Naive B cell (primary cell): ENCODE measurements around the gene DDX49. TPM values are rescaled to one million over a fixed set of nuclear protein-coding genes. Genes with fewer than 3 reads are reported as not detected.
A peak's percentile ranks its signal among the peaks of the same experiment; 100 is the strongest.

Experiments used
- ATAC-seq, 2 donors: fragments of 150-1000 bp; cut with Tn5 transposase; 2 replicates each; pipeline ENCODE4 v1.10.0; 2021; ENCODE audit warnings: low read depth in 2 of 2, mild to moderate bottlenecking in 2 of 2, moderate library complexity in 2 of 2
- DNase-seq: peaks from one replicate; pipeline ENCODE4 v3.0.0; 2022
- H3K27ac Mint-ChIP-seq, 6 donors: one replicate each; pipeline ENCODE4 v1.8.0; 2020 to 2022; ENCODE audit warnings: mild to moderate bottlenecking in 6 of 6, mixed read lengths in 6 of 6, moderate library complexity in 5 of 6, inconsistent platforms in 2 of 6
- H3K27me3 Mint-ChIP-seq, 3 donors: one replicate each; pipeline ENCODE4 v1.8.0; 2021 to 2022; ENCODE audit warnings: mixed read lengths in 3 of 3, mild to moderate bottlenecking in 1 of 3
- H3K36me3 Mint-ChIP-seq, 2 donors: one replicate each; pipeline ENCODE4 v1.8.0; 2020 to 2022; ENCODE audit warnings: mixed read lengths in 2 of 2, inconsistent platforms in 1 of 2, mild to moderate bottlenecking in 1 of 2
- H3K4me1 Mint-ChIP-seq, 3 donors: one replicate each; pipeline ENCODE4 v1.8.0; 2020 to 2022; ENCODE audit warnings: mixed read lengths in 3 of 3, inconsistent platforms in 1 of 3, mild to moderate bottlenecking in 1 of 3, moderate library complexity in 1 of 3
- H3K4me3 Mint-ChIP-seq, 8 donors: one replicate each; pipeline ENCODE4 v1.8.0; 2020 to 2022; ENCODE audit warnings: mild to moderate bottlenecking in 8 of 8, mixed read lengths in 8 of 8, moderate library complexity in 8 of 8, inconsistent platforms in 2 of 8
- H3K9me3 Mint-ChIP-seq, 7 donors: one replicate each; pipeline ENCODE4 v1.8.0; 2020 to 2022; ENCODE audit warnings: mixed read lengths in 7 of 7, mild to moderate bottlenecking in 5 of 7, inconsistent platforms in 2 of 7, moderate library complexity in 1 of 7
- polyA plus RNA-seq, 6 donors: library from polyadenylated mRNA; unstranded; fragments of 300-500 nt; fragmentation: Illumina TruSeq; gene quantifications; one replicate each; pipeline ENCODE4 v1.2.3, GENCODE V29; 2021; ENCODE audit warnings: low read depth in 6 of 6

DDX49 gene
- polyA plus RNA-seq, 6 donors from 2014 or later, result 14.2 to 33.3 (median 24.5) TPM

DNA sequence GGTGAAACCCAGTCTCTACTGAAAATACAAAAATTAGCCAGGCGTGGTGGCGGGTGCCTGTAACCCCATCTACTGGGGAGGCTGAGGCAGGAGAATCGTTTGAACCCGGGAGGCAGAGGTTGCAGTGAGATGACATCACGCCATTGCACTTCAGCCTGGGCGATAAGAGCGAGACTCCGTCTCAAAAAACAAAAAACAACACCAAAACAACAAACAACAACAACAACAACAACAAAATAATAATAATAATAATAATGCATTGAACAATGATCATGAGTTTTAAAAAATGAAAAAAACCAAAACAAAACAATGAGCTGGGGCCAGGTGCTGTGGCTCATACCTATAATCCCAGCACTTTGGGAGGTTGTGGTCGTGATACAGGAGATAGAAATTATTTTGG is 44.6 kb downstream of the DDX49 start:
- Mint-ChIP-seq H3K4me1 (peaks cover 12 to 13% (median 12%) of the 10 kb centered on the region in 3 donors), H3K36me3 (no peaks in the 10 kb centered on the region), H3K4me3 (no peak overlapping the region), H3K9me3 (peaks cover 0 to 5% (median 3%) of the 10 kb centered on the region in 7 donors), H3K27me3 (peaks cover 9 to 47% (median 24%) of the 10 kb centered on the region in 3 donors), H3K27ac (no peak overlapping the region)
- DNase-seq (no peak), ATAC-seq (no peak)

DNA sequence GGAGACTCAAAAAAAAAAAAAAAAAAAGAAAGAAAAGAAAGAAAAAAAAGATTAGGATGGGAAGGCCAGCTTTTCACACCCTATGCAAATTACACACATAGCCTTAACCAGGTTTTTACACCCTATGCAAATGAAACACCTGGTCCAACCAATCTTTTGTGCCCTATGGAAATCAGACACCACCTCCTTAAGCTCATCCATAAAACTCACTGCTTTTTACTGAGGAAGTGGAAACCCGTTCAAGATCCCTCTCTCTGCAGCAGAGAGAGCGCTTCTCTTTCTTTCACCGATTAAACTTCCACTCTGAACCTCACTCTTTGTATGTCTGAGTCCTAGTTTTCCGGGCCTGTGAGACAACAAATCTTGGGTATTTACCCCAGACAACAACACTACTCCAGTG is 46.8 kb downstream of the DDX49 start:
- DNase-seq (no peak), ATAC-seq (no peak)
- H3K4me3 Mint-ChIP-seq, result no peak overlapping the region
- no peaks in the 10 kb centered on the region for H3K36me3 Mint-ChIP-seq
- H3K9me3 Mint-ChIP-seq, result peaks cover 0 to 5% (median 3%) of the 10 kb centered on the region in 7 donors
- peaks cover 10 to 11% (median 11%) of the 10 kb centered on the region in 3 donors for H3K4me1 Mint-ChIP-seq
- peaks cover 12 to 44% (median 22%) of the 10 kb centered on the region in 3 donors for H3K27me3 Mint-ChIP-seq
- H3K27ac Mint-ChIP-seq, result no peak overlapping the region

DNA sequence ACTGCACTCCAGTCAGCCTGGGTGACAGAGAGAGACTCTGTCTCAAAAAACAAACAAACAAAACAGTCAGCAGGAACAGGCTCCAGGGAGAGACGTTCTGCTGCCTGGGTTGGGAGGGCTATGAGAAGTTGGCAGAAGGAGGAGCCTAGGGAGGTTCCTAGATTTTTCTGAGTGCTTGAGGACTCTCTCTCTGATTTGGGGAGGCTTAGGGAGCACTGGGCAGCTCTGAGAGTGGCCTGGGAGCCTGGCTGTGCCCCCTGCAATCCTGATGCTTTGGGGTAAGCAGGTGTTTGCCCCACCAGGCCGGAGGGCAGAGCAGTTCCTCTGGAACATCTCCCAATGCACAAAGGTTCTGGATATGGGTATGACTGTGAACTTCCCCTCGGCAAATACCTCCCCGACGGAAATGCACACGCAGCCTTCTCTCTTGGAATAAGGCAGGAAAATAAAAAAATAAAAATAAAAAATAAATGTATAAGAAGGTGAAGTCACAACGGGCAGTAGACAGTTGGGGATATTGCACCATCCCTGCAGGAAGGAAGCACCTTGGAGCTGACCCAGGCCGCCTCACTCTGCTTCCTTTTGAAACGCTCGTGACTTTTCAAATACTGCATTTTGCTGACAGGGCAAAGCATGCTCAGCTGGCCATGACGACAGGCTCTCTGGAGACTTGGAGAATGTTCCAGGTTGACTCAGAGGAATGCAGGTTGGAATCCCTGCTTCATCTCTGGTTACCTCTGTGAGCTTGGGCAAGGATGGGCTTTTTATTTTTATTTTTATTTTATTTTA is 48.0 kb downstream of the DDX49 start:
- no peak overlapping the region for H3K4me3 Mint-ChIP-seq
- peaks cover 0 to 5% (median 3%) of the 10 kb centered on the region in 7 donors for H3K9me3 Mint-ChIP-seq
- H3K36me3 Mint-ChIP-seq, result no peaks in the 10 kb centered on the region
- H3K27ac Mint-ChIP-seq, result peak overlapping the region in 1 of 6 donors; percentile 44
- H3K27me3 Mint-ChIP-seq, result peaks cover 4 to 32% (median 9%) of the 10 kb centered on the region in 3 donors
- no peaks in the 10 kb centered on the region for H3K4me1 Mint-ChIP-seq
- DNase-seq, result no peak
- ATAC-seq, result no peak

DNA sequence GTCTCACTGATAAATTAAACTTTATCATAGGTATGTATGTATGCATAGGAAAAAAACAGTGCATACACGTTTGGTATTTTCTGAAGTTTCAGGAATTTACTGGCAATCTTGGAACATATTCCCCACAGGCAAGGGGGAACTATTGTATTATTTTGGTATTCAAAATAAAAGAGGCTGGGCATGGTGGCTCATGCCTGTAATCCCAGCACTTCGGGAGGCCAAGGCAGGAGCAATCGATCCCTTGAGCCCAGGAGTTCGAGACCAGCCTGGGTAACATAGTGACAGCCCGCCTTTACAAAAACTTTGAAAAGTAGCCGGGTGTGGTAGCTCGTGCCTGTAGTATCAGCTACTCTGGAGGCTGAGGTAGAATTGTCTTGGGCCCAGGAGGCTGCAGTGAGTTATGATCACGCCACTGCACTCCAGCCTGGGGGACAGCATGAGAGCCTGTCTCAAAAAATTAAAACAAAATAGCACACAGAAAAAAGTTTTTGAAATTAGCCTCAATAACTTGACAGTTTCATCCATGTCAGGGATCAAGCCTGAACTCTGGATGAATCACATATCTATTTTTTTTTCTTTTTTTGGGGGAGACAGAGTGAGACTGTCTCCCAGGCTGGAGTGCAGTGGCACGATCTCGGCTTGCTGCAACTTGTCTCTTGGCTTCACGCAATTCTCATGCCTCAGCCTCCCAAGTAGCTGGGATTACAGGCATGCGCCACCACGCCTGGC is 50.6 kb downstream of the DDX49 start:
- no peak for ATAC-seq
- Mint-ChIP-seq H3K36me3 (no peaks in the 10 kb centered on the region), H3K27ac (no peak overlapping the region), H3K9me3 (peaks cover 0 to 5% (median 3%) of the 10 kb centered on the region in 7 donors), H3K4me1 (no peaks in the 10 kb centered on the region), H3K27me3 (peaks cover 4 to 30% (median 6%) of the 10 kb centered on the region in 3 donors), H3K4me3 (no peak overlapping the region)
- no peak for DNase-seq

DNA sequence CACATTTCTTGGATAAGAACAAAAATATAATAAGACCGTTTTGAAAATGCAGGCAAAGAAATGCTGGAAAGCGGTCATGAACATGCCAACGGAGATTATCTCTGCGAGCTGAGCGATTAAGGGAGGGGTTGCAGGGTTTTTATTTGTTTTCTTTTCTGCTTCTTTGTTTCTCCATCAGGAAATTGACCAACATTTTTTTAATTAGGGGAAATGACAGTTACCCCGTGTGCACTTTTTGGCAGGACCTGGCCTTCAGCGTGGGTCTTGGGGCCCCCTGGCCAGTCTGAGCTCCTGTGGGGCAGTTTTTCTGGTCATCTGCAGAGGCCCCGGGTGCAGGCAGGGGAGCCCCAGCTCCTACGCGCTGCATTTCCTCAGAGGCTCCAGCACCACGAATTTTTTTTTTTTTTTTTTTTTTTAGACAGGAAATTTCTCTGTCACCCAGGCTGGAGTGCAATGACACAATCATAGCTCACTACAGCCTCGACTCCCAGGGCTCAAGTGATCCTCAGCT is 52.8 kb downstream of the DDX49 start:
- H3K27ac Mint-ChIP-seq, result no peak overlapping the region
- H3K4me3 Mint-ChIP-seq, result no peak overlapping the region
- peaks cover 0 to 5% (median 3%) of the 10 kb centered on the region in 7 donors for H3K9me3 Mint-ChIP-seq
- no peaks in the 10 kb centered on the region for H3K36me3 Mint-ChIP-seq
- ATAC-seq (no peak), DNase-seq (no peak)
- no peaks in the 10 kb centered on the region for H3K4me1 Mint-ChIP-seq
- peaks cover 4 to 21% (median 6%) of the 10 kb centered on the region in 3 donors for H3K27me3 Mint-ChIP-seq

DNA sequence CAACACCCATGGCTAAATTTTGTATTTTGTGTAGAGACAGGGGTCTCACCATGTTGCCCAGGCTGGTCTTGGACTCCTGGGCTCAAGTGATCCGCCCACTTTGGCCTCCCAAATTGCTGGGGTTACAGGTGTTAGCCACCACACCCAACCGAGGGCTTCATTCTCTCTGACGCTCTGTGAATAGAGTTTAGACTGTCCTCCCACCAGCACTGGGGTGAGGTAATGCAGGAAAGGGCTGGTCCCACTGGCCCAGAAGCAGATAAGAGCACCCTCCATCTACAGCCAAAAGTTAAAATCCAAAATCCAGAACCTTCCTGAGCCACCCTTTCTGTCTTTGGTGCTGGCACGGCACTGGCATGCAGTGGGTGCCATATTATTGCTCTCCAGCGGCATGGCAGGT is 53.3 kb downstream of the DDX49 start:
- Mint-ChIP-seq H3K27ac (no peak overlapping the region), H3K4me1 (no peaks in the 10 kb centered on the region), H3K36me3 (no peaks in the 10 kb centered on the region), H3K27me3 (peaks cover 4 to 18% (median 6%) of the 10 kb centered on the region in 3 donors), H3K4me3 (no peak overlapping the region), H3K9me3 (peaks cover 0 to 5% (median 3%) of the 10 kb centered on the region in 7 donors)
- DNase-seq (no peak), ATAC-seq (no peak)

DNA sequence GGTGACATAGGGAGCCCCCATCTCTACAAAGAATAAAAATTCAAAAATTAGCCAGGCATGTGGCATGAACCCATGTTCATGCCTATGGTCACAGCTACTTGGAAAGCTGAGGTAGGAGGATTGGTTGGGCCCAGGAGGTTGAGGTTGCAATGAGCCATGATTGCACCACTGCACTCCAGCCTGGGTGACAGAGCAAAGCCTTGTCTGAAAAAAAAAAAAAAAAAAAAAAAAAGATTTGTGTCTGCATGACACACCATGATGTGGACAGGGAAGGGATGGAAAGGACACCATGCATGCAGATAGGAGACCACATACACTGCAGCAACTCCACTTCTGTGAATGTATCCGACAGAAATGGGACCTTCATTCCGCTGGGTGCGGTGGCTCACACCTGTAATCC is 55.5 kb downstream of the DDX49 start:
- Mint-ChIP-seq H3K4me1 (no peaks in the 10 kb centered on the region), H3K36me3 (no peaks in the 10 kb centered on the region), H3K4me3 (no peak overlapping the region), H3K27me3 (peaks cover 8 to 18% (median 13%) of the 10 kb centered on the region in 3 donors), H3K27ac (no peak overlapping the region), H3K9me3 (no peaks in the 10 kb centered on the region)
- DNase-seq, result no peak
- no peak for ATAC-seq

DNA sequence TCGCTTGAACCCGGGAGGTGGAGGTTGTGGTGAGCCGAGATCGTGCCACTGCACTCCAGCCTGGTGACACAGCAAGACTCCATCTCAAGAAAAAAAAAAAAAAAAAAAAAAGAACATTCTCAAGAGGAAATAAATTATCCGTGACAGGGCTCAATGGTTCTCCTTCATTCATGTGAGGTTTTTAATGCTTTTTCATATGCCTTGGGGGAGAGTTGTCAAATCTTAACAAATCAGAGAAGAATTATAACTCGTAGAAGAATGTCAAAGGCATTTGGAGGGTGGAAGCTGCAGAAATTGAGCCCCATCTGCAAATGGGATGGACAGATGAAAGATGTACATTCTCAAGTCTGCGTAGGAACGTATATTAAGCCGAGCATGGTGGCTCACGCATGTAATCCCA is 56.4 kb downstream of the DDX49 start:
- H3K27ac Mint-ChIP-seq, result no peak overlapping the region
- no peaks in the 10 kb centered on the region for H3K36me3 Mint-ChIP-seq
- no peaks in the 10 kb centered on the region for H3K9me3 Mint-ChIP-seq
- peaks cover 4 to 18% (median 13%) of the 10 kb centered on the region in 3 donors for H3K27me3 Mint-ChIP-seq
- H3K4me3 Mint-ChIP-seq, result no peak overlapping the region
- H3K4me1 Mint-ChIP-seq, result no peaks in the 10 kb centered on the region
- DNase-seq (no peak), ATAC-seq (no peak)

Other genes with a start within 250 kb of the DDX49 start
- gene CRTC1, start 236.0 kb upstream of the DDX49 start, polyA plus RNA-seq, result 1 to 10 TPM in 5 of 6 donors, not detected in 1; 1.4 to 2.4 (median 1.4) TPM
- under 1 TPM in 1 of 6 donors, not detected in 5; 0.36 TPM for gene COMP, start 128.4 kb upstream of the DDX49 start, polyA plus RNA-seq
- gene UPF1, start 87.8 kb upstream of the DDX49 start, polyA plus RNA-seq, result 10 to 100 TPM in 3 of 6 donors, 1 to 10 TPM in 3; 2.2 to 21.3 (median 10.0) TPM
- gene CERS1, start 23.6 kb upstream of the DDX49 start, polyA plus RNA-seq, result under 1 TPM in 1 of 6 donors, not detected in 5; 0.15 TPM
- 100 to 1,000 TPM; 204 to 322 (median 251) TPM for gene COPE, start 328 bp upstream of the DDX49 start, polyA plus RNA-seq
- under 1 TPM in 3 of 6 donors, not detected in 3; 0.44 to 0.69 (median 0.49) TPM for gene HOMER3, start 21.5 kb downstream of the DDX49 start, polyA plus RNA-seq
- 10 to 100 TPM in 2 of 6 donors, 1 to 10 TPM in 4; 7.2 to 16.3 (median 9.2) TPM for gene SUGP2, start 113.8 kb downstream of the DDX49 start, polyA plus RNA-seq
- 10 to 100 TPM; 23.6 to 37.9 (median 28.6) TPM for gene ARMC6, start 113.9 kb downstream of the DDX49 start, polyA plus RNA-seq
- gene SLC25A42, start 144.3 kb downstream of the DDX49 start, polyA plus RNA-seq, result 10 to 100 TPM; 13.5 to 34.1 (median 19.0) TPM
- gene TMEM161A, start 218.8 kb downstream of the DDX49 start, polyA plus RNA-seq, result 10 to 100 TPM; 15.0 to 22.9 (median 18.3) TPM